Smooth muscle cell (in vitro differentiated cells): ENCODE data around the gene TBC1D32. TPM values are rescaled to one million over a fixed set of nuclear protein-coding genes. Genes with fewer than 3 reads are reported as not detected.

ENCODE experiments used
- DNase-seq: peaks from one replicate; lab custom pipeline; 2025; ENCODE audit not compliant: unreplicated experiment; lab: John Stamatoyannopoulos, UW
- H2AFZ ChIP-seq: fragments of 200-600 bp; sonication (generic); 2 replicates; pipeline ENCODE4 v1.6.0; 2016; ENCODE audit warnings: antibody characterized with exemption, low read depth, mild to moderate bottlenecking
- H3F3A ChIP-seq: fragments of 200-600 bp; sonication (generic); 2 replicates; pipeline ENCODE4 v1.6.0; 2017; ENCODE audit warnings: antibody characterized with exemption, low read depth
- H3K27ac ChIP-seq: fragments of 200-600 bp; sonication (generic); 2 replicates; pipeline ENCODE4 v1.5.1; 2016; ENCODE audit warnings: low read depth, mild to moderate bottlenecking
- H3K27me3 ChIP-seq: fragments of 200-600 bp; sonication (generic); 2 replicates; pipeline ENCODE4 v1.6.1; 2016; ENCODE audit warnings: low read depth, mild to moderate bottlenecking
- H3K36me3 ChIP-seq: fragments of 200-600 bp; sonication (generic); 2 replicates; pipeline ENCODE4 v1.5.1; 2016; ENCODE audit warnings: low read depth
- H3K4me1 ChIP-seq: fragments of 200-600 bp; sonication (generic); 2 replicates; pipeline ENCODE4 v1.5.1; 2016; ENCODE audit warnings: low read depth
- H3K4me2 ChIP-seq: fragments of 200-600 bp; sonication (generic); 2 replicates; pipeline ENCODE4 v1.6.0; 2016; ENCODE audit warnings: mild to moderate bottlenecking
- H3K4me3 ChIP-seq: fragments of 200-600 bp; sonication (generic); 2 replicates; pipeline ENCODE4 v1.5.1; 2016; ENCODE audit warnings: mild to moderate bottlenecking
- H3K79me2 ChIP-seq: fragments of 200-600 bp; sonication (generic); 2 replicates; pipeline ENCODE4 v1.6.0; 2016; ENCODE audit warnings: low read depth, mild to moderate bottlenecking
- H3K9ac ChIP-seq: fragments of 200-600 bp; sonication (generic); 2 replicates; pipeline ENCODE4 v1.6.0; 2016; ENCODE audit warnings: low read depth
- H3K9me3 ChIP-seq: fragments of 200-600 bp; sonication (generic); replicated peaks from 2 replicates; pipeline ENCODE4 v1.5.1; 2016; ENCODE audit warnings: low read depth
- H4K20me1 ChIP-seq: fragments of 200-600 bp; sonication (generic); 2 replicates; pipeline ENCODE4 v1.6.0; 2016; ENCODE audit warnings: low read depth
- CTCF ChIP-seq: fragments of 200-600 bp; sonication (generic); IDR thresholded peaks from 2 replicates; pipeline ENCODE4 v1.5.1; 2017; ENCODE audit warnings: borderline replicate concordance, mild to moderate bottlenecking, antibody characterized with exemption; ENCODE audit not compliant: insufficient read depth, poor library complexity, severe bottlenecking
- WGBS: methylation state at CpG from one replicate; pipeline ENCODE4 v1.1.7; 2016; ENCODE audit warnings: low lambda C conversion rate; 5-methylcytosine and 5-hydroxymethylcytosine counted together
- polyA plus RNA-seq: library from polyadenylated mRNA; unstranded; fragments of >200 nt; fragmentation: Nextera tagmentation; extraction: Ambion mirVana; gene quantifications from 2 replicates; pipeline ENCODE4 v1.2.1, GENCODE V29; 2016
- total RNA-seq: library from RNA; depleted of rRNA; stranded (reverse); fragments of >200 nt; gene quantifications from 2 replicates; pipeline ENCODE4 v1.2.3, GENCODE V29; 2014

TBC1D32 gene
- total and polyA plus RNA-seq, 2 experiments from 2014 or later, result 4.2 to 14.5 TPM

GRCh38 chr6:121297694-121298093 lies 36.6 kb downstream of the TBC1D32 start:
- Histone ChIP-seq H3K9me3 (no peaks in the 10 kb centered on the region), H3F3A (no peaks in the 10 kb centered on the region), H3K36me3 (no peaks in the 10 kb centered on the region), H3K4me2 (no peak overlapping the region), H3K9ac (no peak overlapping the region), H3K79me2 (no peaks in the 10 kb centered on the region), H4K20me1 (no peaks in the 10 kb centered on the region), H3K27me3 (no peaks in the 10 kb centered on the region), H3K4me1 (no peaks in the 10 kb centered on the region), H3K4me3 (no peak overlapping the region), H2AFZ (no peak overlapping the region), H3K27ac (no peak overlapping the region)
- TF ChIP-seq CTCF, result no peak
- 84% methylated on average over 1 of the region's 1 CpG for WGBS
- DNase-seq, result no peak

GRCh38 chr6:121285041-121285440 lies 49.2 kb downstream of the TBC1D32 start:
- TF ChIP-seq CTCF, result no peak
- Histone ChIP-seq H3K9me3 (no peaks in the 10 kb centered on the region), H2AFZ (no peak overlapping the region), H3K4me1 (no peaks in the 10 kb centered on the region), H3F3A (no peaks in the 10 kb centered on the region), H3K9ac (no peak overlapping the region), H3K4me2 (no peak overlapping the region), H3K27me3 (no peaks in the 10 kb centered on the region), H3K27ac (no peak overlapping the region), H3K36me3 (no peaks in the 10 kb centered on the region), H3K79me2 (no peaks in the 10 kb centered on the region), H3K4me3 (no peak overlapping the region), H4K20me1 (no peaks in the 10 kb centered on the region)
- 94% methylated on average over 1 of the region's 1 CpG for WGBS
- no peak for DNase-seq

- no peaks in the 10 kb centered on the region for H4K20me1 ChIP-seq
- no peak for TF ChIP-seq CTCF
- H3K4me2 ChIP-seq, result no peak overlapping the region
- no peak overlapping the region for H3K9ac ChIP-seq
- no peaks in the 10 kb centered on the region for H3K79me2 ChIP-seq
- no peaks in the 10 kb centered on the region for H3K27me3 ChIP-seq
- WGBS, result 88% methylated on average over 3 of the region's 3 CpGs
- no peak for DNase-seq
- peaks cover 4% of the 10 kb centered on the region for H3K36me3 ChIP-seq
- H3K4me3 ChIP-seq, result no peak overlapping the region
- H2AFZ ChIP-seq, result no peak overlapping the region
- H3K4me1 ChIP-seq, result no peaks in the 10 kb centered on the region
- no peak overlapping the region for H3K27ac ChIP-seq
- H3K9me3 ChIP-seq, result no peaks in the 10 kb centered on the region
- no peaks in the 10 kb centered on the region for H3F3A ChIP-seq
These were observed 59.5 kb downstream of the TBC1D32 start for GRCh38 chr6:121274666-121275295.

DNA sequence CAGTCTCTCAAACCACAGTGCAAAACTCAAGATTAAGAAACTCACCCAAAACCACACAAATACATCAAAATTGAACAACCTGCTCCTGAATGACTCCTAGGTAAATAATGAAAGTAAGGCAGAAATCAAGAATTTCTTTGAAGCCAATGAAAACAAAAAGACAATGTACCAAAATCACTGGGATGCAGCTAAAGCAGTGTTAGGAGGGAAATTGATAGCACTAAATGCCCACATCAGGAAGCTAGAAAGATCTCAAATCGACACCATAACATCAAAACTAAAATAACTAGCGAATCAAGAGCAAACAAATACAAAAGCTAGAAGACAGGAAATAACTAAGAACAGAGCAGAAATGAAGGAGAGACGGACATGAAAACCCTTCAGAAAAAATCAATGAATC lies 70.5 kb downstream of the TBC1D32 start:
- no peaks in the 10 kb centered on the region for H3F3A ChIP-seq
- H3K36me3 ChIP-seq, result peaks cover 14% of the 10 kb centered on the region
- H3K27me3 ChIP-seq, result no peaks in the 10 kb centered on the region
- no peaks in the 10 kb centered on the region for H3K4me1 ChIP-seq
- no peaks in the 10 kb centered on the region for H3K79me2 ChIP-seq
- no peaks in the 10 kb centered on the region for H4K20me1 ChIP-seq
- peaks cover 21% of the 10 kb centered on the region for H3K9me3 ChIP-seq
- DNase-seq, result no peak
- no peak overlapping the region for H3K27ac ChIP-seq
- H2AFZ ChIP-seq, result no peak overlapping the region
- TF ChIP-seq CTCF, result no peak
- 91% methylated on average over 3 of the region's 3 CpGs for WGBS
- H3K4me2 ChIP-seq, result no peak overlapping the region
- no peak overlapping the region for H3K4me3 ChIP-seq
- H3K9ac ChIP-seq, result no peak overlapping the region
